ENCODE data around the gene SLC16A11. TPM values are rescaled to one million over a fixed set of nuclear protein-coding genes. Genes with fewer than 3 reads are reported as not detected.

Gene SLC16A11
- total RNA-seq, 1 donor from 2014 or later, result 0.47 TPM

DNA sequence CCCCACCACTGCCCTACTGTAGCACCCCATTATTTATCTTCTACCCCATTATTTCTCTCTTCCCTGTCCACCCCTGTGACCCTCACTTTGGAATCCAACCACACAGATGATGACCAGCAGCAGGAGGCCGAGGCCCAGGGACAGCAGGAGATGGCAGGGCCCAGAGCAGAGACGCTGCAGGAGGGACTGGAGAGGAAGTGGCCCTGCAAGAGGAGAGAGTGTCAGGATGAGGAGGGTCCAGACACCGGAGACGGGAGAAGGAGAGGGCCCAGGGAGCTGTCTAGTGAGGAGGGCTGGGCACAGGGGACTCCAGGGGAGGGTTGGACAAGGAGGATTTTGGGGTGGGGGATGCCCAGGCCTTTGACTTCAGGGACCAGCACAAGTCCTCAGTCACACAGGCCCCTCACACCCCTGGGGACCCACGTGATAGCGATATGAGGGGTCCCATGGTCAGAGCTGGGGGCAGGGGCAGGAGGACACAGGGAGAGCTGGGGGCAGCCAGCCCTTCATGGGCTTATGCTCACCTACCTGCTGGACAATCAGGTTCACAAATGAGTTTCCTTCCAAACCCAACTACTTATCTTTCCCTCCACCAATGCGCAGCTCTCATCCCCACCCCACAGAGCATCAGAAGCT, 34.1 kb upstream of the SLC16A11 start:
- TF ChIP-seq, protein P1, sequence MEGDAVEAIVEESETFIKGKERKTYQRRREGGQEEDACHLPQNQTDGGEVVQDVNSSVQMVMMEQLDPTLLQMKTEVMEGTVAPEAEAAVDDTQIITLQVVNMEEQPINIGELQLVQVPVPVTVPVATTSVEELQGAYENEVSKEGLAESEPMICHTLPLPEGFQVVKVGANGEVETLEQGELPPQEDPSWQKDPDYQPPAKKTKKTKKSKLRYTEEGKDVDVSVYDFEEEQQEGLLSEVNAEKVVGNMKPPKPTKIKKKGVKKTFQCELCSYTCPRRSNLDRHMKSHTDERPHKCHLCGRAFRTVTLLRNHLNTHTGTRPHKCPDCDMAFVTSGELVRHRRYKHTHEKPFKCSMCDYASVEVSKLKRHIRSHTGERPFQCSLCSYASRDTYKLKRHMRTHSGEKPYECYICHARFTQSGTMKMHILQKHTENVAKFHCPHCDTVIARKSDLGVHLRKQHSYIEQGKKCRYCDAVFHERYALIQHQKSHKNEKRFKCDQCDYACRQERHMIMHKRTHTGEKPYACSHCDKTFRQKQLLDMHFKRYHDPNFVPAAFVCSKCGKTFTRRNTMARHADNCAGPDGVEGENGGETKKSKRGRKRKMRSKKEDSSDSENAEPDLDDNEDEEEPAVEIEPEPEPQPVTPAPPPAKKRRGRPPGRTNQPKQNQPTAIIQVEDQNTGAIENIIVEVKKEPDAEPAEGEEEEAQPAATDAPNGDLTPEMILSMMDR (IDR thresholded peaks at IDR 0.05), result no peak
- Mint-ChIP-seq H3K27me3 (ENCODE audit: low read depth) (peaks cover 13% of the 10 kb centered on the region), H3K4me1 (ENCODE audit: low read depth) (no peaks in the 10 kb centered on the region), H3K9me3 (ENCODE audit: low read depth) (no peaks in the 10 kb centered on the region), H3K27ac (ENCODE audit: unreplicated experiment) (peak overlapping the region; percentile 32), H3K36me3 (ENCODE audit: low read depth) (no peaks in the 10 kb centered on the region), H3K4me3 (ENCODE audit: unreplicated experiment) (no peak overlapping the region)
- DNase-seq (ENCODE audit: low spot score), result peak; percentile 44

DNA sequence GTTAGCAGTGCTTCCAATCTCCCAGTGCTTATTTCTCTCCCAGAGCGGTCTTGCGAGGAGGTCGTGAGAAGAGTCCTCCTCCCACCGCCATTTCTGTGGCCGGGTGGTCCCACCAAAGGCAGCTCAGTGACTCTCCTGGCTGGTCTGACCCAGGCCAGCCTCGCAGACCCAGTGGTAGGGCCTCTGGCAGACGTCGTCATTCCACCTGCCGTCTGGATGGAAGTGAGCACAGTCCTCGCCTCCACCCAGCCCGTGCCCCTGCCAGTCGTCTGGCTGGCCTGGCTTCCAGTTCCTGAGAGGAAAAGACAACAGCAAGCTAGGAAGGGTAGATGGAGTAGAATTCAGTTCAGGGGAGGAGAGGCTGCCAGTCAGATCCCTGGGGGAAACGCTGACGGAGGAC, 31.0 kb upstream of the SLC16A11 start:
- Mint-ChIP-seq H3K9me3 (ENCODE audit: low read depth) (no peaks in the 10 kb centered on the region), H3K27me3 (ENCODE audit: low read depth) (peaks cover 26% of the 10 kb centered on the region), H3K27ac (ENCODE audit: unreplicated experiment) (no peak overlapping the region), H3K4me1 (ENCODE audit: low read depth) (no peaks in the 10 kb centered on the region), H3K4me3 (ENCODE audit: unreplicated experiment) (no peak overlapping the region), H3K36me3 (ENCODE audit: low read depth) (peaks cover 2% of the 10 kb centered on the region)
- TF ChIP-seq, protein P1 (IDR thresholded peaks at IDR 0.05), result no peak
- DNase-seq (ENCODE audit: low spot score), result peak; percentile 72

DNA sequence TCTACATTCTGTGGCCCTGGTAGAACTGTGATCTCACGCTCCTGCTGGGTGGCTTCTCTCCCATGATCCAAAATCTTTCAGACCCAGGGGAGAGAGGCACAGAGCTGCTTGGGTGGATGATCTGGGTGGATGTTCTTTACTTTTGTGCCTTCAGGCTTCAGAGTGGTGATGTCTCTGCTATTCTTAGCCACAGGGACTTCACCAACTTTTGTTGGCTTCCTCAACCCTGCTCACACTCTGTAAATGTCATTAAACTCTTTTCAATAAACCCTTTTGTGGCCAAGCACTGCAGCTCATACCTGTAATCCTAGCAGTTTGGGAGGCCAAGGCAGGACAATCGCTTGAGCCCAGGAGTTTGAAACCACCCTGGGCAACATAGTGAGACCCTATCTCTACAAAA, 28.5 kb upstream of the SLC16A11 start:
- no peak overlapping the region for H3K27ac Mint-ChIP-seq (ENCODE audit: unreplicated experiment)
- TF ChIP-seq, protein P1 (IDR thresholded peaks at IDR 0.05), result no peak

DNA sequence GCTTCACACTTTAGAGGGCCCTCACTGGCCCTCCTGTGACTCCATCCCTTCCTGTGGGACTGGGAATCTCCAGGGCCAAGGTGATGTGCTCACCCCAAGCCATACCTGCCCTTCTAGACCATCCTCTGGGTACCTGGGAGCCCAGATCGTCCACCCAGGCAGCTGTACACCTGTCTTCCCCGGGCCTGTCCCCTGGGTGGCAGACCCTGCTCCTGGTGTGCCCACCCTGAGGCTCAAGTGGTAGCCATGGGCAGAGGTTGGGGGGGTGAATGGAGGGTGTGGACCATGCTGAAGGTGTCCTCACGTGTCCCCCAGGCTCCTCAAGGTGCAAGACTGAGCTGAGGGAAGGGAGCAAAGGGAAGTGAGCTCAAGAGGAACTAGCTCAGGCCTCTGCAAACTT, 26.8 kb upstream of the SLC16A11 start:
- H3K27me3 Mint-ChIP-seq (ENCODE audit: low read depth), result peaks cover 24% of the 10 kb centered on the region
- peaks cover 19% of the 10 kb centered on the region for H3K9me3 Mint-ChIP-seq (ENCODE audit: low read depth)
- no peak overlapping the region for H3K27ac Mint-ChIP-seq (ENCODE audit: unreplicated experiment)
- TF ChIP-seq, protein P1 (IDR thresholded peaks at IDR 0.05), result no peak
- peak; percentile 52 for DNase-seq (ENCODE audit: low spot score)
- no peaks in the 10 kb centered on the region for H3K4me1 Mint-ChIP-seq (ENCODE audit: low read depth)
- no peak overlapping the region for H3K4me3 Mint-ChIP-seq (ENCODE audit: unreplicated experiment)
- H3K36me3 Mint-ChIP-seq (ENCODE audit: low read depth), result peaks cover 6% of the 10 kb centered on the region

More for the DNA sequence above, 28.5 kb upstream of the SLC16A11 start:
- H3K9me3 Mint-ChIP-seq (ENCODE audit: low read depth), result peaks cover 18% of the 10 kb centered on the region
- peaks cover 6% of the 10 kb centered on the region for H3K36me3 Mint-ChIP-seq (ENCODE audit: low read depth)
- peaks cover 26% of the 10 kb centered on the region for H3K27me3 Mint-ChIP-seq (ENCODE audit: low read depth)
- no peak overlapping the region for H3K4me3 Mint-ChIP-seq (ENCODE audit: unreplicated experiment)
- H3K4me1 Mint-ChIP-seq (ENCODE audit: low read depth), result no peaks in the 10 kb centered on the region
- no peak for DNase-seq (ENCODE audit: low spot score)

DNA sequence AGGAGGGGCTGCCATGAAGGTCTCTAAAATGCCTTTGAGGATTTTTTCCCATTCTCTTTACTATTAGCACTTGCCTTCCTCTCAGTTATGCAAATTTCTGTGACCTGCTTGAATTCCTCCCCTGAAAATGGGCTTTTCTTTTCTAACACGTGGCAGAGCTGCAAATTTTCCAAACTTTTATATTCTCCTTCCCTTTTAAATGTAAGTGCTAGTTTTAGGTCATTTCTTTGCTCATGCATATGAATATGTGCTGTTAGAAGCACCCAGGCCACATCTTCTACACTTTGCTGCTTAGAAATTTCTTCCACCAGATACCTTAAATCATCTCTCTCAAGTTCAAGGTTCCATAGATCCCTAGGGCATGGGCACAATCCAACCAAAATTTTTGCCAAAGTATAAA, 24.4 kb upstream of the SLC16A11 start:
- TF ChIP-seq, protein P1 (IDR thresholded peaks at IDR 0.05), result no peak
- H3K27ac Mint-ChIP-seq (ENCODE audit: unreplicated experiment), result no peak overlapping the region
- H3K36me3 Mint-ChIP-seq (ENCODE audit: low read depth), result peaks cover 8% of the 10 kb centered on the region
- DNase-seq (ENCODE audit: low spot score), result no peak
- H3K4me3 Mint-ChIP-seq (ENCODE audit: unreplicated experiment), result no peak overlapping the region
- peaks cover 19% of the 10 kb centered on the region for H3K9me3 Mint-ChIP-seq (ENCODE audit: low read depth)
- H3K27me3 Mint-ChIP-seq (ENCODE audit: low read depth), result peaks cover 22% of the 10 kb centered on the region
- H3K4me1 Mint-ChIP-seq (ENCODE audit: low read depth), result peaks cover 11% of the 10 kb centered on the region

Measured in chondrocyte (in vitro differentiated cells).